GM12878 (cell line): ENCODE data around the gene CD27. TPM values are rescaled to one million over a fixed set of nuclear protein-coding genes. Genes with fewer than 3 reads are reported as not detected.

Source experiments
- ATAC-seq: fragments of 200-7000 bp; cut with Tn5 transposase; 3 replicates; pipeline ENCODE4 v1.9.1; 2020; ENCODE audit warnings: mild to moderate bottlenecking, moderate library complexity
- BruUV-seq: library from RNA; stranded (reverse); fragments of 400-500 nt; replicated peaks from 2 replicates; lab custom pipeline; 2021; lab: Mats Ljungman, UMichigan
- CTCF ChIA-PET: fragments of 300-600 bp; sonication (Branson Sonifier 250); formaldehyde crosslinking; extraction: SDS; loops from one replicate; lab custom pipeline; 2021; ENCODE audit warnings: inconsistent platforms; lab: Yijun Ruan, JAX
- POLR2A ChIA-PET: fragments of 350-600 bp; formaldehyde crosslinking; extraction: SDS; loops from one replicate; lab custom pipeline; 2021; ENCODE audit warnings: inconsistent platforms; lab: Charles Lee
- RAD21 ChIA-PET: fragments of 300-600 bp; sonication (Branson Sonifier 250); formaldehyde crosslinking; loops from one replicate; lab custom pipeline; 2023; ENCODE audit warnings: antibody characterized with exemption; ENCODE audit not compliant: unreplicated experiment; lab: Charles Lee
- SMC1A ChIA-PET: fragments of 300-600 bp; sonication (Branson Sonifier 250); formaldehyde crosslinking; loops from one replicate; lab custom pipeline; 2023; ENCODE audit not compliant: unreplicated experiment, uncharacterized antibody; lab: Charles Lee
- DNase-seq: peaks from one replicate; pipeline ENCODE4 v3.0.0-alpha.2; 2011; ENCODE audit warnings: low read depth, low spot score
- FAIRE-seq: peaks from 3 replicates; lab custom pipeline; 2011; peaks lifted over from hg19 to GRCh38; lab: Jason Lieb, UNC
- H2AFZ ChIP-seq: 2 replicates; pipeline ENCODE4 v1.6.0; 2011; ENCODE audit warnings: low read depth, low read length, control low read depth; ENCODE audit not compliant: control insufficient read depth
- H3K27ac ChIP-seq: 2 replicates; pipeline ENCODE4 v1.5.1; 2011; ENCODE audit warnings: control low read depth; ENCODE audit not compliant: control insufficient read depth, insufficient read depth
- H3K27me3 ChIP-seq, 2 experiments: replicated peaks in 1 of 2; 2 replicates each; pipeline versions ENCODE4 v1.6.0 to v1.6.1; 2011; ENCODE audit warnings: low read length in 1 of 2; ENCODE audit not compliant: control insufficient read depth in 2 of 2, insufficient read depth in 2 of 2
- H3K36me3 ChIP-seq, 2 experiments: 2 replicates each; pipeline ENCODE4 v1.5.1; 2011; ENCODE audit warnings: low read length in 1 of 2; ENCODE audit not compliant: control insufficient read depth in 2 of 2, insufficient read depth in 2 of 2
- H3K4me1 ChIP-seq: 2 replicates; pipeline ENCODE4 v1.6.1; 2011; ENCODE audit warnings: mild to moderate bottlenecking, low read length, moderate library complexity, mixed read lengths; ENCODE audit not compliant: control insufficient read depth, insufficient read depth
- H3K4me2 ChIP-seq: 2 replicates; pipeline ENCODE4 v1.6.0; 2011; ENCODE audit warnings: control low read depth; ENCODE audit not compliant: control insufficient read depth, insufficient read depth
- H3K4me3 ChIP-seq: fragments of 200-600 bp; sonication (generic); 2 replicates; pipeline ENCODE4 v1.5.1; 2016
- H3K79me2 ChIP-seq: 2 replicates; pipeline ENCODE4 v1.6.0; 2011; ENCODE audit warnings: low read length; ENCODE audit not compliant: control insufficient read depth, insufficient read depth
- H3K9ac ChIP-seq: 2 replicates; pipeline ENCODE4 v1.8.0; 2011; ENCODE audit warnings: low read length, control low read depth, mixed read lengths; ENCODE audit not compliant: control insufficient read depth, insufficient read depth
- H3K9me3 ChIP-seq: replicated peaks from 3 replicates; pipeline ENCODE4 v1.5.1; 2011; ENCODE audit warnings: mild to moderate bottlenecking, low read length; ENCODE audit not compliant: control insufficient read depth, insufficient read depth
- H4K20me1 ChIP-seq: 2 replicates; pipeline ENCODE4 v1.6.0; 2011; ENCODE audit not compliant: control insufficient read depth, insufficient read depth
- EED ChIP-seq: sonication (generic); IDR thresholded peaks from 2 replicates; pipeline ENCODE4 v1.6.1; 2016; ENCODE audit warnings: antibody characterized with exemption, low read depth
- FOXM1 ChIP-seq: IDR thresholded peaks from 2 replicates; pipeline ENCODE4 v1.6.1; 2012; ENCODE audit warnings: low read depth, mild to moderate bottlenecking, inconsistent platforms, low read length, moderate library complexity
- HDAC2 ChIP-seq: fragments of 200-600 bp; sonication (generic); IDR thresholded peaks from 2 replicates; pipeline ENCODE4 v1.6.1; 2017
- SIN3A ChIP-seq: IDR thresholded peaks from 2 replicates; pipeline ENCODE4 v1.6.1; 2012; ENCODE audit warnings: low read depth, low read length, improper control_type of control experiment
- SUZ12 ChIP-seq: fragments of 200-600 bp; sonication (generic); IDR thresholded peaks from one replicate; pipeline ENCODE4 v1.6.1; 2018; ENCODE audit warnings: antibody characterized with exemption, mild to moderate bottlenecking; ENCODE audit not compliant: unreplicated experiment
- YBX1 ChIP-seq: fragments of 450-650 bp; IDR thresholded peaks from 2 replicates; pipeline ENCODE4 v1.6.1; 2016; ENCODE audit warnings: antibody characterized with exemption
- WGBS: methylation state at CpG from one replicate; pipeline ENCODE4 v1.1.6; 2016; ENCODE audit warnings: low lambda C conversion rate; ENCODE audit not compliant: insufficient replicate concordance, insufficient coverage; ENCODE audit errors: missing lambda C conversion rate; 5-methylcytosine and 5-hydroxymethylcytosine counted together
- in situ Hi-C: fragments of 300-500 bp; cut with MboI; formaldehyde crosslinking; loops from 9 replicates; pipeline ENCODE4 v1.14.3; 2018; ENCODE audit warnings: mixed read lengths
- intact Hi-C: fragments of 100-400 bp; cut with micrococcal nuclease; formaldehyde crosslinking; loops from one replicate; pipeline ENCODE4 v1.14.2; 2022; ENCODE audit not compliant: unreplicated experiment
- polyA plus RNA-seq, 11 experiments: library from polyadenylated mRNA; depleted of rRNA in 4 of 11; unstranded in 6 of 11; stranded (reverse) in 5 of 11; fragments of >200 nt; fragmentation: Nextera tagmentation in 4 of 11; fragmentation: Illumina TruSeq in 1 of 11; extraction: Ambion mirVana in 4 of 11; extraction: Trizol in 1 of 11; gene quantifications; 1 replicate in 1 of 11; 2 replicates in 10 of 11; pipeline versions ENCODE4 v1.2.1 to v1.2.3, GENCODE V29; 2011 to 2016; ENCODE audit warnings: inconsistent platforms in 2 of 11, missing spikeins in 2 of 11, low read depth in 1 of 11
- total RNA-seq, 4 experiments: library from RNA; depleted of rRNA in 3 of 4; stranded (reverse); fragments of >200 nt in 3 of 4; fragmentation: Illumina TruSeq in 1 of 4; extraction: Trizol in 1 of 4; gene quantifications; 2 replicates each; pipeline versions ENCODE4 v1.2.1 to v1.2.3, GENCODE V29; 2013 to 2021

The CD27 gene
- total and polyA plus RNA-seq, 10 of the 15 experiments (the other 5 are each of a cell fraction or from before 2014, with no cell fraction given): 4.9 to 184 (median 106) TPM

GRCh38 chr12:6469609-6470374 is 25.0 kb downstream of the CD27 start:
- Histone ChIP-seq H4K20me1 (no peaks in the 10 kb centered on the region), H3K9me3 (no peaks in the 10 kb centered on the region), H3K4me2 (peak overlapping the region; percentile 95), H3K36me3 (peaks cover 5 to 11% of the 10 kb centered on the region in 2 experiments; a peak in 3 of 4 replicates), H3K9ac (peak overlapping the region; percentile 52), H2AFZ (no peak overlapping the region), H3K27ac (peak overlapping the region; percentile 63), H3K79me2 (peaks cover 49% of the 10 kb centered on the region), H3K4me3 (peak overlapping the region; percentile 99), H3K4me1 (peaks cover 18% of the 10 kb centered on the region), H3K27me3 (no peaks in the 10 kb centered on the region)
- BruUV-seq: TSS peak; percentile 64
- POLR2A ChIA-PET: interaction anchor here (0.9 to 4.7 kb wide), 27 partner anchors 9 to 166 kb away, joined by 3 to 46 read pairs (median 4); partner anchors contain the start of genes CD27, GAPDH, IFFO1 and LPAR5
- DNase-seq (no peak), FAIRE-seq (no peak), ATAC-seq (peak; percentile 1)
- CTCF ChIA-PET: interaction anchor here (0.5 to 5.6 kb wide), 12 partner anchors 9 to 581 kb away, joined by 3 to 73 read pairs (median 4); partner anchors contain the start of genes GAPDH and TAPBPL
- in situ Hi-C loops (loop anchor here (5.0 kb wide), 1 partner anchor 132 kb away; no protein-coding TSS in a partner anchor), intact Hi-C loops (loop anchor here (1.0 to 5.0 kb wide), 3 partner anchors 24 to 147 kb away; partner anchors contain the start of gene MRPL51)
- RAD21 ChIA-PET: interaction anchor here (0.7 to 4.5 kb wide), 16 partner anchors 9 to 146 kb away, joined by 3 to 43 read pairs (median 6); partner anchors contain the start of genes MRPL51 and TAPBPL
- TF ChIP-seq EED (no peak), SUZ12 (no peak), SIN3A (no peak), HDAC2 (no peak), YBX1 (no peak), FOXM1 (no peak)
- SMC1A ChIA-PET: interaction anchor here (0.8 to 4.1 kb wide), 20 partner anchors 8 to 192 kb away, joined by 3 to 27 read pairs (median 4); partner anchors contain the start of genes MRPL51 and TAPBPL
- 1% methylated on average over 16 of the region's 16 CpGs for WGBS
